Naive B cell (primary cell): ENCODE data around the gene BRCA2. TPM values are rescaled to one million over a fixed set of nuclear protein-coding genes. Genes with fewer than 3 reads are reported as not detected.

ENCODE experiments used
- ATAC-seq, 2 donors: fragments of 150-1000 bp; cut with Tn5 transposase; 2 replicates each; pipeline ENCODE4 v1.10.0; 2021; ENCODE audit warnings: low read depth in 2 of 2, mild to moderate bottlenecking in 2 of 2, moderate library complexity in 2 of 2
- DNase-seq: peaks from one replicate; pipeline ENCODE4 v3.0.0; 2022
- H3K27ac Mint-ChIP-seq, 6 donors: one replicate each; pipeline ENCODE4 v1.8.0; 2020 to 2022; ENCODE audit warnings: mild to moderate bottlenecking in 6 of 6, mixed read lengths in 6 of 6, moderate library complexity in 5 of 6, inconsistent platforms in 2 of 6
- H3K27me3 Mint-ChIP-seq, 3 donors: one replicate each; pipeline ENCODE4 v1.8.0; 2021 to 2022; ENCODE audit warnings: mixed read lengths in 3 of 3, mild to moderate bottlenecking in 1 of 3
- H3K36me3 Mint-ChIP-seq, 2 donors: one replicate each; pipeline ENCODE4 v1.8.0; 2020 to 2022; ENCODE audit warnings: mixed read lengths in 2 of 2, inconsistent platforms in 1 of 2, mild to moderate bottlenecking in 1 of 2
- H3K4me1 Mint-ChIP-seq, 3 donors: one replicate each; pipeline ENCODE4 v1.8.0; 2020 to 2022; ENCODE audit warnings: mixed read lengths in 3 of 3, inconsistent platforms in 1 of 3, mild to moderate bottlenecking in 1 of 3, moderate library complexity in 1 of 3
- H3K4me3 Mint-ChIP-seq, 8 donors: one replicate each; pipeline ENCODE4 v1.8.0; 2020 to 2022; ENCODE audit warnings: mild to moderate bottlenecking in 8 of 8, mixed read lengths in 8 of 8, moderate library complexity in 8 of 8, inconsistent platforms in 2 of 8
- H3K9me3 Mint-ChIP-seq, 7 donors: one replicate each; pipeline ENCODE4 v1.8.0; 2020 to 2022; ENCODE audit warnings: mixed read lengths in 7 of 7, mild to moderate bottlenecking in 5 of 7, inconsistent platforms in 2 of 7, moderate library complexity in 1 of 7
- polyA plus RNA-seq, 6 donors: library from polyadenylated mRNA; unstranded; fragments of 300-500 nt; fragmentation: Illumina TruSeq; gene quantifications; one replicate each; pipeline ENCODE4 v1.2.3, GENCODE V29; 2021; ENCODE audit warnings: low read depth in 6 of 6

Gene BRCA2
- polyA plus RNA-seq, 6 donors from 2014 or later = 2.9 to 6.6 (median 4.5) TPM

- H3K27me3 Mint-ChIP-seq = no peaks in the 10 kb centered on the region
- H3K4me1 Mint-ChIP-seq = peaks cover 37 to 45% (median 41%) of the 10 kb centered on the region in 3 donors
- peaks cover 0 to 8% of the 10 kb centered on the region in 2 donors for H3K36me3 Mint-ChIP-seq
- DNase-seq = peak; percentile 56
- peak overlapping the region; percentile 97 to 100 (median 98) for H3K27ac Mint-ChIP-seq
- peak; percentile 19 to 24 for ATAC-seq
- H3K9me3 Mint-ChIP-seq = no peaks in the 10 kb centered on the region
- H3K4me3 Mint-ChIP-seq = peak overlapping the region; percentile 90 to 99 (median 95)
Observed at GRCh38 chr13:32428581-32429432, 113.5 kb downstream of the BRCA2 start.

GRCh38 chr13:32429433-32429909, 114.2 kb downstream of the BRCA2 start:
- H3K36me3 Mint-ChIP-seq = peaks cover 0 to 8% of the 10 kb centered on the region in 2 donors

DNA sequence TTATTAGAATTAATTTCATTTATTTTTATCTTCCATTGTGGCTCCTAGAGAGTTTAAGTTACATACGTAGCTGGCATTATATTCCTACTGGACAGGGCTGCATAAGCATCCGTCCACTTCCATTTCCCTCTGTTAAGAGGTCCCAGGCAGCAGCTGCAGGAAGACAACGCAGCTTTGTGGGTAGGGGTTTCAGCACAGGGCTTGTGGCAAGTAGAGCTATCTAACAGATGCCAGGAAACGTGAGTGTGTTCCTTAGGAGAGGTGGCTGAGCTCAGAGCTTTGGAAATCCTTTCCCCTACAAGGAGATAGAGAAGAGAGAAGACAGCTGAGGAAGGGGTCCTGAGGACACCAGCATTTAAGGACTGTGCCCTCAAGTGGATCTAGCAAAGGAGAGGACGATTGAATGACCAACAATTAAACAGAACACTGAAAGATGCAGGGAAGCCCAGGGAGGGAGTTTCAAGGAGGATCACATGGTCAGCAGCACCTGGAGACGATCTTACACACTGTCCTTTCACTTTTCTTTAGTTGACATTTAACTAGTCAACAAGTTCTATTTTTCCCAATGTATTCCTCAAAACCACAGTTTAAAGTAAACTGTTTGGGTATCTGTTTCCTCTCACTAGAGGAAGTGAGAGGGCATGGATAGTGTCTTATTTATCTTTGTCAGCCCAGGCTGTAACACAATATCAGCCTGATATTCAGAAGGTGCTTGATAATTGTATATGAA, 114.9 kb downstream of the BRCA2 start:
- ATAC-seq = no peak
- peak overlapping the region; percentile 1 to 100 (median 80) for H3K27ac Mint-ChIP-seq
- no peak for DNase-seq
- H3K4me1 Mint-ChIP-seq = peaks cover 28 to 36% (median 30%) of the 10 kb centered on the region in 3 donors
- H3K36me3 Mint-ChIP-seq = peaks cover 0 to 8% of the 10 kb centered on the region in 2 donors
- no peaks in the 10 kb centered on the region for H3K9me3 Mint-ChIP-seq
- peak overlapping the region in 4 of 8 donors; percentile 11 to 48 (median 31) for H3K4me3 Mint-ChIP-seq
- H3K27me3 Mint-ChIP-seq = no peaks in the 10 kb centered on the region

More at GRCh38 chr13:32429433-32429909, 114.2 kb downstream of the BRCA2 start:
- H3K9me3 Mint-ChIP-seq = no peaks in the 10 kb centered on the region
- peaks cover 31 to 39% (median 35%) of the 10 kb centered on the region in 3 donors for H3K4me1 Mint-ChIP-seq
- DNase-seq (no peak), ATAC-seq (no peak)
- H3K27me3 Mint-ChIP-seq = no peaks in the 10 kb centered on the region
- H3K27ac Mint-ChIP-seq = peak overlapping the region in 3 of 6 donors; percentile 39 to 100 (median 99)
- H3K4me3 Mint-ChIP-seq = peak overlapping the region in 3 of 8 donors; percentile 25 to 97 (median 90)

- H3K27me3 Mint-ChIP-seq = no peaks in the 10 kb centered on the region
- ATAC-seq (no peak), DNase-seq (no peak)
- H3K9me3 Mint-ChIP-seq = no peaks in the 10 kb centered on the region
- H3K4me1 Mint-ChIP-seq = peaks cover 18 to 26% (median 18%) of the 10 kb centered on the region in 3 donors
- H3K36me3 Mint-ChIP-seq = peaks cover 5 to 6% of the 10 kb centered on the region in 2 donors
- H3K27ac Mint-ChIP-seq = peak overlapping the region in 1 of 6 donors; percentile 30
- no peak overlapping the region for H3K4me3 Mint-ChIP-seq
Observed at GRCh38 chr13:32431361-32431760, 116.1 kb downstream of the BRCA2 start.

DNA sequence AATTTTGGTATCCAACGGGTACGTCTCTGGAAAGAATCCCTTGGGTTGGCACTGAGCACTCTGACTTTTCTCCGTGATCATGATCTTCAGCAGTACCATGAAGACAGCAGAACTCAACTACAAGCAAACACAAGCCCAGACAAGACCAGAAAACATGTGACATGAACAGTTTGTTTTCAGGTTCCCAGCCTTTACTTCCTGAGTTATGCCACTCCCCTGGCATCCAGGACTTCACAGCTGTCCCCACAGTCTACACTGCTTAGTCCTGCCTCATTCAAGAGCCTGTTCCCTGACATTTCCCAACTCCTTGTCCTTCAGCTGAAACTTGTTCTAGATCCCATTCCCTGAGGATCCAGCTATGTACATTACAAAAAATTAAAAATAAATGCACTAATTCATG, 117.5 kb downstream of the BRCA2 start:
- Mint-ChIP-seq H3K27ac (no peak overlapping the region), H3K4me3 (no peak overlapping the region)

DNA sequence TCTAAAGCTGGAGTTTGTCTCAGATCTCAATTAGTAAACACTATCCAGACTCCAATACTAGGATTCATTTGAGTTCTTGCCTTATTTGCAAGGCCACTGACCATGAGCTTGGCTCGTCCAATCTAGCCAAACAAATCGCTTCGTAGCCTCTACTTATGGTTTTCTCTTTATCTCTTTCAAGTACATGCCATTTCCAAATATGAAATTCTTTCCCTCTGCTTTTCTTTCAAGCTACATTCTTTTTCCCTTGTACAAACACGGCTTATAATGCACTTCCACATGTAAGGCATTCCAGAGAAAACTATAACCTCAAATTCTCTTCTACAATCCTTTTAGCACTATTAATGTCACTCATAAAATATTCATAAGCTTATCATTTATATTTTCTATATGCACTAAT, 123.6 kb downstream of the BRCA2 start:
- ATAC-seq (no peak), DNase-seq (no peak)
- H3K4me3 Mint-ChIP-seq = no peak overlapping the region

More for the DNA sequence above, 117.5 kb downstream of the BRCA2 start:
- H3K27me3 Mint-ChIP-seq = no peaks in the 10 kb centered on the region
- no peaks in the 10 kb centered on the region for H3K9me3 Mint-ChIP-seq
- peaks cover 13 to 20% (median 14%) of the 10 kb centered on the region in 3 donors for H3K4me1 Mint-ChIP-seq
- peaks cover 0 to 5% of the 10 kb centered on the region in 2 donors for H3K36me3 Mint-ChIP-seq
- no peak for ATAC-seq
- no peak for DNase-seq

DNA sequence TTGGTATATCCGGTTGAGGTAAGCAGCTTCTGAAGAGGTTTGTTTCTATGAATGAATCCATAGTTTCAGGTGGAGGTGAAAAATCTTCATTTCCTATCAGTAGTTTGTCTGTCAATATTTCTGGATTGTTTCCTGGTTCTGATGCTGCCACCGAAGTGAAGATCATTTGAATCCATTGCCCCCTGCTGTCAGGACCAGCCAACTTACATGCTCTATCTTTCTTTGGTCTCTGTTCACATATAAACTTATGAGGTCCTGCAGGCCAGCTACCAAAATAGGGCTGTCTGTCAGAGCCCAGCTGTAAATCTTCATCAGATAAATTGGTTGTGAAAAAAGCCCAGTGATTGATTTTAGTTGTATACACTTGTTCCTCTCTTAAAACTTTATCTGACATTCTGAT, 127.8 kb downstream of the BRCA2 start:
- H3K27me3 Mint-ChIP-seq = no peaks in the 10 kb centered on the region
- H3K36me3 Mint-ChIP-seq = no peaks in the 10 kb centered on the region
- H3K27ac Mint-ChIP-seq = peak overlapping the region in 5 of 6 donors; percentile 38 to 91 (median 58)
- H3K9me3 Mint-ChIP-seq = no peaks in the 10 kb centered on the region
- peak overlapping the region in 2 of 8 donors; percentile 3 to 61 for H3K4me3 Mint-ChIP-seq
- ATAC-seq = peak; percentile 84 to 85
- peak; percentile 41 for DNase-seq
- peaks cover 10 to 17% (median 12%) of the 10 kb centered on the region in 3 donors for H3K4me1 Mint-ChIP-seq

More for the DNA sequence above, 123.6 kb downstream of the BRCA2 start:
- Mint-ChIP-seq H3K36me3 (peaks cover 0 to 5% of the 10 kb centered on the region in 2 donors), H3K4me1 (peaks cover 8 to 12% (median 9%) of the 10 kb centered on the region in 3 donors), H3K27me3 (no peaks in the 10 kb centered on the region), H3K27ac (no peak overlapping the region), H3K9me3 (no peaks in the 10 kb centered on the region)

- no peaks in the 10 kb centered on the region for H3K27me3 Mint-ChIP-seq
- no peaks in the 10 kb centered on the region for H3K36me3 Mint-ChIP-seq
- peaks cover 10 to 17% (median 12%) of the 10 kb centered on the region in 3 donors for H3K4me1 Mint-ChIP-seq
- DNase-seq = no peak
- H3K9me3 Mint-ChIP-seq = no peaks in the 10 kb centered on the region
- no peak overlapping the region for H3K27ac Mint-ChIP-seq
- H3K4me3 Mint-ChIP-seq = no peak overlapping the region
- ATAC-seq = no peak
Observed at GRCh38 chr13:32445461-32445860, 130.2 kb downstream of the BRCA2 start.

DNA sequence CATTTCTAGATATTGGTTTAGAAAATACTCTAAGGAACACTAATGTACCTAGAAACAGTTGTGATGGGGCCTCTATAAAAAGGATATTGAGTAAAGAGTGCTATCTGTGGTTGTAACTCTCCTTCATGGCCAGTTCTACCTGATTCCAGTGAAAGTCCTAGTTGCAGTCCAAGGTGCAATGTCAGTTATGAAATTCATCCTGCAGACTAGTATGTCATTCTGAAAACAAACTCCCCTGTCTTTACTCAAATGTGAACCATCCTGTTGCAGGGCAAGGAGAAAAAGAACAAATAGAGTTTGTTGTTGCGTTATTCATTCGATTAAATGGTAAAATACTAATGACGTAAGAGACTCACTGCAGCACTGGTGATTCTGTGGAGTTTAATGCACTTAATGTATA, 130.9 kb downstream of the BRCA2 start:
- DNase-seq = no peak
- Mint-ChIP-seq H3K27me3 (no peaks in the 10 kb centered on the region), H3K27ac (no peak overlapping the region), H3K4me1 (peaks cover 10 to 17% (median 12%) of the 10 kb centered on the region in 3 donors), H3K36me3 (peaks cover 0 to 7% of the 10 kb centered on the region in 2 donors), H3K9me3 (peaks cover 0 to 4% (median 2%) of the 10 kb centered on the region in 7 donors), H3K4me3 (no peak overlapping the region)
- ATAC-seq = no peak

DNA sequence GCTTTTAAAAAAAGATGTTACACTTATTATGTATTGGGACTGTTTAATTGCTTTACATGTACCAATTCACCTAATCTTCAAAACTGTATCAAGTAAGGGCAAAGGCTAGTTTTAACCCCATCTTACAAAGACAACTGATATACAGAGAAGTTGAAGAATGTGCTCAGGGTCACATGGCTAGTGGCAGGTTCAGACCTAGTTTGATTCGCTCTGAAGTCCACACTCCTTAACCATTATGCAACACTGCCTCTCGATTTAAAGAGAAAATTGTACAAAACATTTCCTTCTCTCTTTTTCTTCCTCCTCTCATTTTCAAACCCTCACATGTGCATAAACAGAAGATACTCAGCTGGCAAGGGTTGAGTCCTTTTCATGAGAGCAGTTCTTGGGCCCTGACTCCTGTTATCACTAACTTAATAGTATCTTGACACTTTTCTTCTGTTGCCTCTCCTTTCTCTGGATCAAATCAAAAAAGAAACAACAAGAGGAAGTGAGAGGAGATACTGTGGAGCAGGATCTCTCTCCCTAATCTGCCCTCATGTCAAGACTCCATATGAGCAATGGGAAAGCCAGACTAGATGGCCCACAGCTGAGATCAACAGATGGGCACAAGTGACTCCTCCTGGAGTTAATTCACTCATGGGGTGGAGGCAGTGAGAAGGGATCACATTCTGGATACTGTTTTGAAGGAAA, 131.6 kb downstream of the BRCA2 start:
- H3K4me1 Mint-ChIP-seq = peaks cover 10 to 17% (median 12%) of the 10 kb centered on the region in 3 donors
- H3K4me3 Mint-ChIP-seq = no peak overlapping the region
- no peak for ATAC-seq
- peaks cover 0 to 6% (median 2%) of the 10 kb centered on the region in 7 donors for H3K9me3 Mint-ChIP-seq
- peaks cover 0 to 10% of the 10 kb centered on the region in 2 donors for H3K36me3 Mint-ChIP-seq
- DNase-seq = no peak
- H3K27ac Mint-ChIP-seq = peak overlapping the region in 4 of 6 donors; percentile 4 to 72 (median 36)
- H3K27me3 Mint-ChIP-seq = no peaks in the 10 kb centered on the region

- Mint-ChIP-seq H3K36me3 (peaks cover 0 to 10% of the 10 kb centered on the region in 2 donors), H3K27ac (peak overlapping the region in 1 of 6 donors; percentile 49), H3K4me1 (peaks cover 8 to 14% (median 9%) of the 10 kb centered on the region in 3 donors), H3K27me3 (no peaks in the 10 kb centered on the region), H3K4me3 (no peak overlapping the region), H3K9me3 (peaks cover 0 to 13% (median 5%) of the 10 kb centered on the region in 7 donors)
- ATAC-seq = no peak
- DNase-seq = no peak
Observed at GRCh38 chr13:32447894-32448623, 132.8 kb downstream of the BRCA2 start.

GRCh38 chr13:32448972-32449371, 133.7 kb downstream of the BRCA2 start:
- Mint-ChIP-seq H3K27me3 (no peaks in the 10 kb centered on the region), H3K9me3 (peaks cover 0 to 13% (median 5%) of the 10 kb centered on the region in 7 donors), H3K27ac (no peak overlapping the region)

More at GRCh38 chr13:32448972-32449371, 133.7 kb downstream of the BRCA2 start:
- DNase-seq = no peak
- H3K36me3 Mint-ChIP-seq = peaks cover 3 to 15% of the 10 kb centered on the region in 2 donors
- ATAC-seq = no peak
- H3K4me1 Mint-ChIP-seq = peaks cover 1 to 4% (median 2%) of the 10 kb centered on the region in 3 donors
- no peak overlapping the region for H3K4me3 Mint-ChIP-seq
